ENCODE data around the gene BCR. TPM values are rescaled to one million over a fixed set of nuclear protein-coding genes. Genes with fewer than 3 reads are reported as not detected.

BCR gene
- polyA plus RNA-seq, 3 donors: 49.1 to 63.2 (median 54.3) TPM

DNA sequence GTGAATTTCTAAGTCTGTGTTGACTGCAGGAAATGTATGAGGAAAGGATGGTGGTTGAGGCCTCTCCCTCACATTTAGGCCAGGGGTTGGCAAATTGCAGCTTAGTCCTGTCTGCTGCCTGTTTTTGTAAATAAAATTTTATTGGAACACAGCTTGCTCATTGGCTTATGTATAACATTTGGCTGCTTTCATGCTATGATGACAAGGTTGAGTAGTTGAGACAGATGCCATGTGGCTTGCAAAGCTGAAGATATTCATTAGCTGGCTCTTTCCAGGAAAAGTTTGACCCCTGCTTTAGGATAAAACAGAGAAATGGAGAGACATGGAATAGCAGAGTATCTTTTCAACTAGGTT lies 46.2 kb downstream of the BCR start:
- DNase-seq (ENCODE audit: low read depth in 3 of 3, low spot score in 2 of 3): no peak

DNA sequence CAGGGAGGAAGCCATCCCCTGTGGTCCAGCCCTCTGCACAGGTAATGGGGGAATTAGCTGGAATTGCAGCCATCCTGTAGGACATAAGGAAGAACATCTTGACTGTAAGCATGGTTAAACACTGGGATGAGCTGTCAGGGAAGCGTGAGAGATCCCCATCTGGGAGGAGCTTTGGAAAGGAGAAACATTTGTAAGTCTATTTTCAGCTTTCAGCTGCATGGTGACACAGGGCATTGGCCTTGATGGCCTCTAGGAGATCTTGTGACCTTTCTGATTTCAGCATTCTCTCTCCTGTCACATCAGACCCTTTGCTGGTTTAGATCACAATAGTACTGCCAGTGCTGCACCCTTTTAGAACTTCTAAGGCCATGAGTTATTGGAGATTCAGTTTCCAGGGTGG lies 47.1 kb downstream of the BCR start:
- DNase-seq (ENCODE audit: low read depth in 3 of 3, low spot score in 2 of 3): no peak

DNA sequence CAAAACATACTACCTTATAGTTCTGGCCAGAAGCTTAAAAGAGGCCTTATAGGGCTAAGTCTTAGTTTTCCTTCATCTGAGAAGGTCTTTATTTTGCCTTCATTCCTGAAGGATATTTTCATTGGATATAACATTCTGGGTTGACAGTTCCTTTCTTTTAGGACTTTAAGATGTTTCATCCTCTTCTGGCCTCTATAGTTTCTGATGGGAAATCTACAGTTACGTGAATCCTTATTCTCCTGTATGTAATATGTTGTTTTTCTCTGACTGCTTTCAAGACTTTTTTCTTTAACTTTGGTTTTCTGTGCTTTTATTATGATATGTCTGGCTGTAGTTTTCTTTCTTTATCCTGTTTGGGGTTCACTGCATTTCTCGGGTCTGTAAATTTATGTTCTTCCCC lies 48.2 kb downstream of the BCR start:
- DNase-seq (ENCODE audit: low read depth in 3 of 3, low spot score in 2 of 3): no peak

DNA sequence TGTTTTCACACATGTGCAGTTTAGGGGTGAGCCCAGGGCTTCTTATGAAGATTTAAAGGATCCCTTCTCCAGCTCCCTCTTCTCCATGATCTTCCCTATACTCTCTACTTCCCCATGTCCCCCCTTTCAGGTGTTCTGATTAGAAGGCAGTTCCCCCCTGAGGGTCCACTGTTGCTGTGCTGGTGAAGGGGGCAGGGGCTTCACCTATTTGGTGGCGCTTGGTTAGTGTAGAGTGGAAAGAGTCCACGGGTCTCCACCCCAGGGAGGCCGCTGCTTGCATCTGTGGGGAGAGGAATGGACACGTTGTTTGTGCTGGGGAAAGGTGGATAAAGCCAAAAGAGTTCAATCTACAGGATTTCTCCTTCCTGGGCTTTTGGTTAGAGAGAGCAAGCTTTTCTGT lies 49.3 kb downstream of the BCR start:
- no peak for DNase-seq (ENCODE audit: low read depth in 3 of 3, low spot score in 2 of 3)

DNA sequence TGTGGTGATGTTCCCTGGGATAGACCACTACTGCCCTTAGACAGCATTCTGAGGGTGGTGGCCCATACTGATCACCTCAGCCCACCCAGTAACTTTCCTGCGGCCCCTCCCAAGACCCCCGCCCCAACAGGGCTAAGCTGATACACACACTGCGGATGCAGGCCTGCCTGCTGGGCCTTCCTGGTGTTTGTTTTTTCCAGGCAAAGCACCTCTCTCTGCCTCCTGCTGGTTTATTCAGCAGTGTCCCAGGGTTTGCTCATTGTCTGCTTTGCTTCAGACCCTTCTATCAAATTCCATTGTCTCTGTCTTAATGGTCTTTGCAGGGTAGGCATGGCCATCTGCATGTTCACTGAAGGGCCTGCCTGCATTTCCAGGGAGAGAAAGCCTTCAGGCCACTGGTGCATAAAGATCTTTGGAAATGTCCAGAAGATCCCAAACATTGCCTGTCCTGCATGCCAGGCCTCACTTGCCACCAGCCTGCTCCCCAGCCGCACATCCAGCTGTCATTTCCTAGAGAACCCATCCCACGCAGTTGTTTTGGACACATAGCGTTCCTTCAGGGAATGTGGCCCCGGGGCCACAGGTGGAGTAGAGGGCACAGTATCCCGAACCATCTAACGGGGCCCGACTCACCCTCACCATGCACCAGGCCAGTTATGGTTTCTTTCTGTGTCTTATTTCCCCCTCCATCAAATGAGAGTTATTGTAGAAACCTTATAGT lies 50.2 kb downstream of the BCR start:
- no peak for DNase-seq (ENCODE audit: low read depth in 3 of 3, low spot score in 2 of 3)

DNA sequence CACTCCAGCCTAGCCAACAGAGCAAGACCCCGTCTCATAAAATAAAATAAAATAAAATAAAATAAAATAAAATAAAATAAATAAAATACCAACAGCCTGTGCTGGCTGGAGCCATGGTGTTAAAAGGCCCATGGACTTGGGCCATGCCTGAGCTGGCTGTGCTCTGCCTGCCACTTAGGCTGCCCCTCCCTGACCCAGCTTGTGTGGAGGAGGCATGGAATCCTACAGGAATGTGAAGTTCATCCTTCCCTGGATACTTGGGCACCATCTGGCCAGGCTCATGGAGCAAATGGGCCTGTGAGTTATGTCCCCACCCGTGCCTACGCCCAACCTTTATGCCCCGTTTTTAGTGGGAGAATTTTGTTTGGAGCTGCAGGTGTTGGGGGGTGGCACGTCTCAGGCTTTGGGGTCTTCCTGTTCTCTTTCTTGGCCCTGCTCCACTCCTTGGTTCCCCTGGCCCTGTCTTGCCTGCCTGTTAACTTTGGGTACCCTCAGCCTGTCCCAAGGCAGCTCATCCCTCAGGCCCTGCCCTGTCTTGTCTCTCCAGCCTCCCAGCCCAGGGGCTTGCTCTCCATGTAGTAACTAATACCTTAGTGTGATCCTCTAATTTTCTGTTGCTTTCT lies 51.3 kb downstream of the BCR start:
- no peak for DNase-seq (ENCODE audit: low read depth in 3 of 3, low spot score in 2 of 3)

DNA sequence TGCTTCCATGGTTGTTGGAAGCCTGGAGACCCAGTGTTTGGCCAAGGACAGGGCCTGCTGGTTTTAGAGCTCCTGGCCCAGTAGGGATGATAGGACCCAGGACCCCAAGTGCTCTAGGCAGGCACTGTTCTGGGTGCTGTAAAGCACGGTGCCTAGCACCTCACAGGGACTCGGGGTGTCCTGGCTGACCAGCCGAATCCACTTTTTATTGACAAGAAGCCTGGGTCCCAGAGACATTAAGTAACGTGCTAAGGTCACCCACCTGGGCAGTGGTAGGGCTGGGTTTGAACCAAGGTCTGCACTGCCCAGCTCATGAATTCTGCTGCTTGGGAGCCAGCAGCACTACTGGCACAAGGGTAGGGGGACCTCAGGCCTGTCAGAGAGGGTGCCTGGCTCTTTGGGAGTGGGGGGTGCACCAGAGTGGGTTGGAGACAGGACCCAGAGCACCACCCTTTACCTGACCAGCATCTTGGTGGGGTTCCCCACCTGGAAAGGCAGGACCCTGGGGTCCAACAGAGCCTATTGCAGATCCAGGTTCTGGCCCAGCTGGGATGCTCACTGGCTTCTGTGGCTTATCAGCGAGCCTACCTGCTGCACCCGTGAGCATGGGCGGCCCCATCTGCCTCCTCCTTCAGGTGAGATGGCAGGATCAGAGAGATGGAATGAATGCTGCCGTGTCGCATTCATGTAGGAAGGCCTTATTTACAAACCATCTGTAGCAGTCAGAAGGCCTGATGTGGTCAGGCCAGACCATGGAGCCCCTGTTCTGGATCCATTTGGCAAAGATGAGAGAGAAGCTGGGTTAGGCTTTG lies 52.0 kb downstream of the BCR start:
- DNase-seq (ENCODE audit: low read depth in 3 of 3, low spot score in 2 of 3): no peak

DNA sequence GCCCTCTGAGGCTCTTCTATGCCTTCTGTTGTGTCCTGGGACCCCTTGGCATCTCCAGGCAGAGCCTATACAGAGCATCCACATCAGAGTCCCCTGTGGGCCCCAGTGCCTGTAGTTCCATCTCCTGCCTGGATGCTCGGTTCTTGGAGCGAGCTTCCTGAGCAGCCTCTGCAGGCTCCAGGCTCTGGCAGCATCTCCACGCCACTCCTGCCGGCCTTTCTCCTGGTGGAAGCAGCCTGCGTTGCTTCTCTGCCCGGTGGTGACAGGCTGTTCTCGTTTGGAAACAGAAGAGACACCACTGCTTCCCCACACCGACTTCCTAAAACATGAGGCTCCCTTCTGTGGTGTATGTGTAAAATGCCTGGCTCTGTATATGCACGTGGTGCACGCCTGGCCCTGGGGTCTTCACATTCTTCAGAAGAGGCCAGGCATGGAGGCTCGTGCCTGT lies 52.8 kb downstream of the BCR start:
- no peak for DNase-seq (ENCODE audit: low read depth in 3 of 3, low spot score in 2 of 3)

DNA sequence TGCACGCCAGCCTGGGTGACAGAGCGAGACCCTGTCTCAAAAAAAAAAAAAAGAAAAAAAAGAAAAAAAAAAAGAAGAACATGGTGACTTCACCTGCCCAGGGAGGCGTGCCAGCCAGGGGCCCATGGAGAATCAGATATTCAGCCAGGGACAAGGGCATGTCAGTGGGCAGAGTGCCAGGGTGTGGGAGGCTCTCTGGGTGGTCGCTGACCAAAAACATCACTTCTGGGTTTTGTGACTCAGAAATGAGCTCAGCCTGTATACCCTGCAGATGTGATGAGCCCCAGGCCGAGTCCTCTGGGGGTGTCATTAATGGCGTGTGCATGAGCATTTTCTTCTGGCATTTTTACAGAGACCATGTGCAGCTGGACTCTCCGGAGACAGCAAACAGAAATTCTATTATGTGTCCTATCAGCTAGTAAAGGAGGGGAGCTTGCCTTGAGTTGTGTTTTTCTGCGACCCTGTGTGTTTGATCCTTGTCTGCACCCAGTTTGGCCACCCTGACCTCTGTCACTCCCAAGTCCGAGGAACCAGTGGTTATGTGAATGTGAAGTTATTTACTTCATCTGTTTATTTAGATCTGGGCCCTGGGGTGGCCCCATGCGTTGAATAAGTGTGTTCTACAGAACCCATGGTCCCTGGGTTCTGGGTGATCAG lies 53.6 kb downstream of the BCR start:
- DNase-seq (ENCODE audit: low read depth in 3 of 3, low spot score in 2 of 3): peak in 1 of 3 donors; percentile 42

DNA sequence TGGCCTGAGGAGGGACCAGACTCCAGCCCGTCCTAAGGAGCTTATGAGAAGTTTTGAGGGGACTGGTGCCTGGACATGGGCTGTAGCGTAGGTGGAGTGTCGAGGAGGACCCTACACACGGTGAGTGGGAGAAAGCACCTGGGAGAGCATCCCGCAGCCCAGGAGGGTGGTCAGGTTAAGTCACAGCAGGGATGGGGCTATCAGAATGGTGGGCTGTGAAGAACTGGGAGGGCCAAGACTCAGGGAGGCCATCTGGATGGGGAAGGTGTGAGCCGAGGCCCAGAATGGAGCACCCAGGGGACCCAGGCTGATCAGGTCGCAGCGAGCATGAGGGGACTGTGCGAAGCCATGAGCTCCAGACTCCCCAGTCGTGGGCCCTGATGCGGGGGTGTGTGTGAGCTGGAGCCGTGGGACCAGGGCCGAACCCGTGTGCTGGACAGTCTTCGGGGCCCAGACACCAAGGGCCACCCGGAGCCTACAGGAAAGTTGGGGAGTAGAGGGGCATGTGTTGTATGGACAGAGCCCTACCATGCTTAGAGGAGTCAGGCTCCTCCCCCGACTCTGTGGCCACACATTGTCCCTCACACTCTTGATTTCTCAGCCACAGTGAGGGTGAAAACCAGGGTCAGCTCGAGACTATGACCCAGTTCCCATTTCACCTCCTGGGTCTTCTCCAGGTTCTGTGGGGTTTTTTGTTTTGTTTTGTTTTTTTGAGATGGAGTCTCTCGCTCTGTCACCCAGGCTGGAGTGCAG lies 54.3 kb downstream of the BCR start:
- no peak for DNase-seq (ENCODE audit: low read depth in 3 of 3, low spot score in 2 of 3)

DNA sequence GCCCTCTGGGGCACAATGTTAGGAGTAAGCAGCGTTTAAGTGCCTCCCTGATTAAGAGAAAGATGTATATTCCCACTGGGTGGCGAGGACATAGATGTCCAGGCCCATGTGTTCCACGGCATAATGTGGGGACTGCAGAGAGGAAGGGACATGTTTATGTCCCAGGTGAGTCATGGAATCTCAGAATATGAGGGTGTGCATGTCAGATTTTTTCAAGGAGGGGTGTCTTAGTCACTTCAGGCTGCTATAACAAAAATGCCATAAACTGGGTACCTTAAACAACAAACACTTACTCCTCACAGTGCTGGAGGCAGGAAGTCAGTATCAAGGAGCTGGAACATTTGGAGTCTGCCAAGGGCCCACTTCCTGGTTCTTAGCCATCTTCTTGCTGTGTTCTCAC lies 55.1 kb downstream of the BCR start:
- DNase-seq (ENCODE audit: low read depth in 3 of 3, low spot score in 2 of 3): no peak

DNA sequence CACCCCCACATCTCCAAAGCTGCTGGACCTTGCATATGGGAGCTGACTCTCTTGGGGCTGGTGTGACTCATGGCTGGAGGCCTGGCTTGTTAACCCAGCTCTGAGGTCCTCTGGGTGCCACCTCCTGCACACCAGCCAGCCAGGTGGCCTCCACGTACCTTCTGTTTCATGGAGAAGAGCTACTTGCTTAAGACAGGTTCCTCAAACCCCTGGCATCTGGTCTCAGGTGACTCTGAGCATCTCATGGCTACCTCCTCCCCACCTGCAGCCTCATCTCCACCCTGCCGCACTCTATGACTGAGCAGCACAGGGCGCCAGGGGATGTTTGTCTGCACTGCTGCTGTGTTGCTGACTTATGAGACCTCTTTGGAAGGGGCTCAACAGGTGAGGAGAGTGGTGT lies 55.7 kb downstream of the BCR start:
- DNase-seq (ENCODE audit: low read depth in 3 of 3, low spot score in 2 of 3): no peak

DNA sequence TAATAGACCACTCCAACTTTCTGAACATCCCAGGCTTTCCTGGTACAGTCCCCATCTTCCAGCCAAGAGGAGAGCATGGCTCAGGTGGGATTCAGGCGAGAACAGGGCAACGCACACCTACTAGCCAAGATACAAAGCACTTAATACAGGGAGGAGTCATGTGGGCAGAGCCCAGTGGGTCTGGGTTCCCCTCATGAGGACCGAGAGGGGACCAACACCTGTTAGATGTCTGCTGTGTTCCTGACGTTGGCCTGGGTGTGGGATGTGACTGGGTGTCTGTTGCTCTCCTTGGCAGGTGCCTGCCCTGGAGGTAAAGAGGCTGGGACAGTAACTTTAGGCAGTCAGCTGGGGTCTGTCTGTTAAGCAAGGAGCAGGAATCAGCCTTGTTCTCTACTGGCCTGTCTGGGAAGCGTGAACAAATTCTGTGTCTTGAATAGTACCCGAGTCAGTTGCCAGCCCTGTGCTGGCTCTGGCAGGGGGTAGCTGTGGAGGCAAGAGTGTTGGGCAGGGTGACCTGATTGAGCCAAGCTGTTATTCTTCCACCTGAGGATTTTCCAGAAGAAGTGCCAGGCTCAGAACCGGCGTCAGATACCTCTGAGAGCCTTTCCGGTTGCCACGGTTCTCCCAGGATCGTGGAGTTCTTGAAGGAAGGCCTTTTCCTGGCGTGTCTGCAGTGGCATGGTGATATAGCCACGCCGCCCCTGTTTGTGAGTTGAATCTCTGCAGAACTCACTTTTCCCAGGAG lies 56.3 kb downstream of the BCR start:
- no peak for DNase-seq (ENCODE audit: low read depth in 3 of 3, low spot score in 2 of 3)

DNA sequence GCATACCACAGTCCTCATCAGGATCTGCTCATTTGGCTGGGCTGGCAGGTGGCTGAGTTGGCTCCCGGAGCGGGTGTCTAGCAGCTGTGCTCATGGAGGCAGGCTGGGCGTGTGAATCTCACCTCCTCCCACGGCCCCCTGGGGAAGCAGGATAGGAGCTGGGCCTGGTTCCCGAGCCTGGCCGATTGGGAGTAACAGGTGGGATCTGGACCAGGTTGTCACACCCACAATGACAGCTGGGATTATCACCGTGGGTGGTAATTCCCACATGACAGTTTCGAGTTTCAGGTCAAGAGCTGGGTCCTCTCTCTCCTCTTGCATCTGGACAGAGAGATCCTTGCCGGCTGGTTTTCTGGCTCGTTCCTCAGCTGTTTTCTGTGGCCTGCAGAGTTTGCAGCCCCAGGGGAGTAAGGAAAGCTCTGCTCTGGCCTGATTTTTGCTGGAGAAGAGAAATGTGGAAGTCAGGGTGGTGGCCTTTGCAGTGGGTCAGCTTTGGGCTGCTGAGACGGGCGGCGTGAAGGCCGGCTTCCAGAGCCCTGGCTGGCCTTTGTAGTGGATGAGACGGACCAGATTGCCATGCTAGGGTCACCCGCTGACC lies 57.0 kb downstream of the BCR start:
- DNase-seq (ENCODE audit: low read depth in 3 of 3, low spot score in 2 of 3): peak in 2 of 3 donors; percentile 48 to 57

DNA sequence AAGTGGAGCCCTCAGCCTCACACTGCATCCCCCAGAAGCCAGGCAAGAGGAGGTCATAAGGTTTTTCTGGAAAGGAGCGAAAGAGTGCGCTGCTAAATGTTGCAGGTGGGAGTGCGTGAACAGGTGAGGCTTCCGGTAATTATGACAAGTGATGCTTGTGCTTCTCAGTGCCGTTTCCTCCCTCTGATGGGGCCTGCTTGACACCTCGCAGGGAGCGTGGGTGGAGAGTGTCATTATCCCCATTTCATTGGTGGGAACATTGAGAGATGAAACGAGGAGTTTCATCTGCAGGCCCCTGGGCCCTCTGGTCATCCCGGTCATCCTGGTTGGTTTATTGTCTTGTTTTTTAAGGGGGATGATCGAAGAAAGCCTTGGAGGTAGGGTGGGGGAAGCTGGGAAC lies 57.5 kb downstream of the BCR start:
- DNase-seq (ENCODE audit: low read depth in 3 of 3, low spot score in 2 of 3): no peak

DNA sequence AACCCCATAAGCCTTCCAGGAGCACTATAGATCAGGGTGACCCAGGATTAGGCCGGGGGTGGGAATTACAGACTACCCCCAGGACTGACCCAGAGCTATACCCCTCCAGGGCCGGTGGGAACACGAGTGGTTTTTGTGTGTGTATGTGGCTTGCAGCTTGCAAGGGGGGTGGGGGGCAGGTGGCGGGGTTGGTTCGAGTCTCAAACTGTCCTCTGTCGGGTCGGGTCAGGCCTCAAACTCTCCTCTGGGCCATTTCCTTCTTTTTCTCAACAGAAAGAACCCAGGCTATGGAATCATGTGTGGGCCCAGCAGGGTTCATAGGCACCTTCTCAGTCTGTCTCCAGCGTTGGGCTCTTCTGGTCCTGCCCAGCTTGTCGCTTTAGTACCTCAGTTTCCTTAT lies 58.4 kb downstream of the BCR start:
- DNase-seq (ENCODE audit: low read depth in 3 of 3, low spot score in 2 of 3): no peak

DNA sequence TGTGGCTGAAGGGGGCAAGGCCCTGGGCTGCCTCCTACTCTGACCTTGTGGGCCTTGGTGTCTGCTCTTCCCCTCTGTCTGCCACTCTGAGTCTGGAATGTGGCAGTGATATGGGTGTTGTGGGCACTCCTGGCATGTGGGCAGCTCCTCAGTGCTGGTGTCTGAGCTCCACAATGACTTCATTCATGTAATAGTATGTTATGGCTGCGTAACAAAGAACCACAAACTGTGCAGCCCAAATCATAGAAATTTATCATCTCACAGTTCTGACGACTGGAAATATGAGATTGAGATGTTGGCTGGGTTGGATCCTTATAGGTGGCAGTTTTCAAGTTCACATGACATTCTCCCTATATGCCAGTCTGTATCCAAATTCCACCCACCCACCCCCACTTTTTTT lies 59.1 kb downstream of the BCR start:
- no peak for DNase-seq (ENCODE audit: low read depth in 3 of 3, low spot score in 2 of 3)

DNA sequence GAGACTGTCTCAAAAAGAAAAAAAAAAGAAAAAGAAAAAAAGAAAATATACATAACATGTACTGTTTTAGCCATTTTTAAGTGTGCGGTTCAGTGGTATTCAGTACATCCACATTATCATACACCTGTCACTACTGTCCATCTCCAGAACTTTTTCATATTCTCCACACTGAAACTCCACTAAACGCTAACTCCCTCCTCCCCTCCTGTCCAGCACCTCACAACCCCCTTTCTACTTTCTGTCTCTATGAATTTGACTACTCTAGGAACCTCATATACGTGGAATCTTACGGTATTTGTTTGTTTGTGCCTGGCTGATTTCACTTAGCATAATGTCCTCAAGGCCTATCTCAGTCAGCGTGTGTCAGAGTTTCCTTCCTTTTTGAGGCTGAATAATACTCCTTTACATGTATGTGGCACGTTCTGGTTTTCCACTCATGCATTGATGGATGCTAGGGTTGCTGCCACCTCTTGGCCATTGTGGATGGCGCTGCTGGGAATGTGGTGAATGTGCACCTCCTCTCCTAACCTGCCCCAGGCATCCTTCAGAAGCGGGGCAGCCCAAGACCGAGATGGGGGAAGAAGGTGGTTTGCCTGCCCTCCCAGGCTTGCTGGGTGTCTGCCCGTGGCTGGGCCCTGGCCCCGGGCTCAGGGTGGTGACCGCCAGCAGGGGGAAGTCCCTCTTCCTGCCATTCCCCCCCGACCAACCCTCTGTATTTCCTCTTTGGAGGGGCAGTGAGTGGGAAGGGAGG lies 60.5 kb downstream of the BCR start:
- DNase-seq (ENCODE audit: low read depth in 3 of 3, low spot score in 2 of 3): no peak

Data from right renal cortex interstitium (tissue), 3 donors.